Esophagus muscularis mucosa (tissue), 3 donors: Measurements from ENCODE around the gene SMCO4.

Experiments used
- CTCF ChIP-seq, 3 experiments: fragments of 200-600 bp in 2 of 3; fragments of 450-650 bp in 1 of 3; sonication (generic) in 2 of 3; IDR thresholded peaks; one replicate each; pipeline ENCODE4 v1.5.1; 2017 to 2019; ENCODE audit warnings: antibody characterized with exemption in 3 of 3, mild to moderate bottlenecking in 2 of 3, moderate library complexity in 1 of 3
- POLR2A ChIP-seq: fragments of 450-650 bp; IDR thresholded peaks from one replicate; pipeline ENCODE4 v1.6.1; 2017; ENCODE audit warnings: antibody characterized with exemption, moderate library complexity, mild to moderate bottlenecking, low read depth

GRCh38 chr11:93564895-93565294 lies 21.7 kb upstream of the SMCO4 start:
- TF ChIP-seq CTCF (IDR thresholded peaks at IDR 0.05) (no peak), POLR2A (no peak)
